GM19467 (cell line): ENCODE results near the gene IRF2BP2.
"Not testable (repeated sequence)": the region's sequence is repeated elsewhere in the genome, so short reads cannot be mapped to it uniquely, and the experiment has no call there.

Source experiments
- ATAC-seq: cut with Tn5 transposase; IDR thresholded peaks from one replicate; pipeline ENCODE4 v1.9.1; 2021; ENCODE audit warnings: mild to moderate bottlenecking, moderate library complexity; ENCODE audit not compliant: unreplicated experiment

The IRF2BP2 gene

GRCh38 chr1:234602334-234603220 lies 7.4 kb downstream of the IRF2BP2 start:
- ATAC-seq: no peak

- ATAC-seq: no peak
These were observed 8.5 kb downstream of the IRF2BP2 start for GRCh38 chr1:234601301-234602017.

GRCh38 chr1:234600418-234601281 lies 9.3 kb downstream of the IRF2BP2 start:
- no peak for ATAC-seq

GRCh38 chr1:234599617-234600417 lies 10.2 kb downstream of the IRF2BP2 start:
- peak; percentile 67 for ATAC-seq

- ATAC-seq: no peak
These were observed 10.9 kb downstream of the IRF2BP2 start for GRCh38 chr1:234598974-234599616.

- no peak for ATAC-seq
These were observed 12.1 kb downstream of the IRF2BP2 start for GRCh38 chr1:234597894-234598293.

GRCh38 chr1:234595899-234596298 lies 14.1 kb downstream of the IRF2BP2 start:
- ATAC-seq: no peak

GRCh38 chr1:234594575-234594974 lies 15.4 kb downstream of the IRF2BP2 start:
- not testable (repeated sequence) for ATAC-seq

GRCh38 chr1:234593771-234594504 lies 16.0 kb downstream of the IRF2BP2 start:
- no peak for ATAC-seq

- no peak for ATAC-seq
These were observed 16.9 kb downstream of the IRF2BP2 start for GRCh38 chr1:234593109-234593508.

- ATAC-seq: no peak
These were observed 17.7 kb downstream of the IRF2BP2 start for GRCh38 chr1:234592240-234592639.

GRCh38 chr1:234591131-234591530 lies 18.8 kb downstream of the IRF2BP2 start:
- no peak for ATAC-seq

GRCh38 chr1:234589854-234590620 lies 19.9 kb downstream of the IRF2BP2 start:
- no peak for ATAC-seq

- no peak for ATAC-seq
These were observed 20.7 kb downstream of the IRF2BP2 start for GRCh38 chr1:234589064-234589800.

- no peak for ATAC-seq
These were observed 21.6 kb downstream of the IRF2BP2 start for GRCh38 chr1:234588386-234588785.

GRCh38 chr1:234586892-234587485 lies 23.0 kb downstream of the IRF2BP2 start:
- no peak for ATAC-seq

GRCh38 chr1:234586304-234586703 lies 23.7 kb downstream of the IRF2BP2 start:
- no peak for ATAC-seq
